ENCODE measurements around the gene PPARD. TPM values are rescaled to one million over a fixed set of nuclear protein-coding genes. Genes with fewer than 3 reads are reported as not detected.

Gene PPARD
- total RNA-seq, 1 experiment from 2014 or later, result 26.8 TPM

- Mint-ChIP-seq H3K4me1 (ENCODE audit: low read depth, unreplicated experiment) (no peaks in the 10 kb centered on the region), H3K27me3 (ENCODE audit: unreplicated experiment) (no peaks in the 10 kb centered on the region), H3K4me3 (ENCODE audit: low read depth, unreplicated experiment) (no peak overlapping the region), H3K9me3 (ENCODE audit: low read depth, unreplicated experiment) (no peaks in the 10 kb centered on the region), H3K36me3 (ENCODE audit: insufficient read depth, unreplicated experiment) (no peaks in the 10 kb centered on the region), H3K27ac (ENCODE audit: unreplicated experiment) (no peak overlapping the region)
- TF ChIP-seq CTCF (IDR thresholded peaks at IDR 0.05; ENCODE audit: unreplicated experiment), result no peak
- BruUV-seq (replicated peaks), result no TSS peak
- intact Hi-C loops (cut with micrococcal nuclease; ENCODE audit: unreplicated experiment), result no loop called here
- CTCF ChIA-PET, result interaction anchor here (0.5 kb wide), 1 partner anchor 41 kb away, joined by 5 read pairs; no protein-coding TSS in a partner anchor
- DNase-seq, result no peak
These were observed 32.0 kb upstream of the PPARD start for GRCh38 chr6:35310265-35310831.

GRCh38 chr6:35311390-35312075 lies 30.8 kb upstream of the PPARD start:
- H3K9me3 Mint-ChIP-seq (ENCODE audit: low read depth, unreplicated experiment), result no peaks in the 10 kb centered on the region
- no peak overlapping the region for H3K4me3 Mint-ChIP-seq (ENCODE audit: low read depth, unreplicated experiment)
- CTCF ChIA-PET, result interaction anchor here (0.6 kb wide), 1 partner anchor 65 kb away, joined by 3 read pairs; no protein-coding TSS in a partner anchor
- no TSS peak for BruUV-seq (replicated peaks)
- intact Hi-C loops (cut with micrococcal nuclease; ENCODE audit: unreplicated experiment), result no loop called here
- H3K4me1 Mint-ChIP-seq (ENCODE audit: low read depth, unreplicated experiment), result no peaks in the 10 kb centered on the region
- TF ChIP-seq CTCF (IDR thresholded peaks at IDR 0.05; ENCODE audit: unreplicated experiment), result no peak
- no peaks in the 10 kb centered on the region for H3K27me3 Mint-ChIP-seq (ENCODE audit: unreplicated experiment)
- H3K36me3 Mint-ChIP-seq (ENCODE audit: insufficient read depth, unreplicated experiment), result no peaks in the 10 kb centered on the region
- H3K27ac Mint-ChIP-seq (ENCODE audit: unreplicated experiment), result no peak overlapping the region
- DNase-seq, result no peak

DNA sequence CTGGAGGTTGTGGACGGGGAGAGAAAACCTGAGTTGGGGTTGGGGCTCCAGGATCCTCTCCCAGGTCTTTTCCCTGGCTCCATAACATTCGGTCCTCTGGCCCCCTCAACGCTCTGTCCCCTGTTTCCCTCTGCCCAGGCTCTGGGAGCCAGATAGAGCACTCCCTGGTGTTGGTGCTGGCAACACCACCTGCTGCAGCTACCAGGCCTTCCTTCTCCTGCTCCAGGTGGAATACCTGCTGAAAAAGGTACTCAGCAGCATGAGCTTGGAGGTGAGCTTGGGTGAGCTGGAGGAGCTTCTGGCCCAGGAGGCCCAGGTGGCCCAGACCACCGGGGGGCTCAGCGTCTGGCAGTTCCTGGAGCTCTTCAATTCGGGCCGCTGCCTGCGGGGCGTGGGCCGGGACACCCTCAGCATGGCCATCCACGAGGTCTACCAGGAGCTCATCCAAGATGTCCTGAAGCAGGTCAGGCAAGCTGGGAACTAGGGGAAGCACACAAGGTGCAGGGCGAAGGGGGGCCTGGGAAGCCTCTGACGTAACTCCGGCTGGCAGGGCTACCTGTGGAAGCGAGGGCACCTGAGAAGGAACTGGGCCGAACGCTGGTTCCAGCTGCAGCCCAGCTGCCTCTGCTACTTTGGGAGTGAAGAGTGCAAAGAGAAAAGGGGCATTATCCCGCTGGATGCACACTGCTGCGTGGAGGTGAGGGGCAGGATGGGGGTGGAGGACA lies 30.1 kb upstream of the PPARD start:
- no peak overlapping the region for H3K4me3 Mint-ChIP-seq (ENCODE audit: low read depth, unreplicated experiment)
- no peak for DNase-seq
- H3K27ac Mint-ChIP-seq (ENCODE audit: unreplicated experiment), result no peak overlapping the region
- H3K27me3 Mint-ChIP-seq (ENCODE audit: unreplicated experiment), result no peaks in the 10 kb centered on the region
- peaks cover 2% of the 10 kb centered on the region for H3K4me1 Mint-ChIP-seq (ENCODE audit: low read depth, unreplicated experiment)
- TF ChIP-seq CTCF (IDR thresholded peaks at IDR 0.05; ENCODE audit: unreplicated experiment), result no peak
- intact Hi-C loops (cut with micrococcal nuclease; ENCODE audit: unreplicated experiment), result no loop called here
- no peaks in the 10 kb centered on the region for H3K36me3 Mint-ChIP-seq (ENCODE audit: insufficient read depth, unreplicated experiment)
- CTCF ChIA-PET, result interaction anchor here (0.6 kb wide), 2 partner anchors 17 to 65 kb away, joined by 3 read pairs; no protein-coding TSS in a partner anchor
- BruUV-seq (replicated peaks), result no TSS peak
- H3K9me3 Mint-ChIP-seq (ENCODE audit: low read depth, unreplicated experiment), result no peaks in the 10 kb centered on the region

GRCh38 chr6:35312807-35313206 lies 29.6 kb upstream of the PPARD start:
- H3K36me3 Mint-ChIP-seq (ENCODE audit: insufficient read depth, unreplicated experiment), result peaks cover 5% of the 10 kb centered on the region
- H3K9me3 Mint-ChIP-seq (ENCODE audit: low read depth, unreplicated experiment), result no peaks in the 10 kb centered on the region
- TF ChIP-seq CTCF (IDR thresholded peaks at IDR 0.05; ENCODE audit: unreplicated experiment), result no peak
- DNase-seq, result no peak
- no peak overlapping the region for H3K27ac Mint-ChIP-seq (ENCODE audit: unreplicated experiment)
- H3K27me3 Mint-ChIP-seq (ENCODE audit: unreplicated experiment), result no peaks in the 10 kb centered on the region
- CTCF ChIA-PET, result interaction anchor here (0.6 kb wide), 1 partner anchor 17 kb away, joined by 3 read pairs; no protein-coding TSS in a partner anchor
- no TSS peak for BruUV-seq (replicated peaks)
- intact Hi-C loops (cut with micrococcal nuclease; ENCODE audit: unreplicated experiment), result no loop called here
- H3K4me3 Mint-ChIP-seq (ENCODE audit: low read depth, unreplicated experiment), result no peak overlapping the region
- H3K4me1 Mint-ChIP-seq (ENCODE audit: low read depth, unreplicated experiment), result peaks cover 8% of the 10 kb centered on the region

All from Calu3 (cell line).